ENCODE measurements around the gene WWC2. TPM values are rescaled to one million over a fixed set of nuclear protein-coding genes. Genes with fewer than 3 reads are reported as not detected.

Gene WWC2
- total RNA-seq, 1 donor from 2014 or later: 0.47 TPM

DNA sequence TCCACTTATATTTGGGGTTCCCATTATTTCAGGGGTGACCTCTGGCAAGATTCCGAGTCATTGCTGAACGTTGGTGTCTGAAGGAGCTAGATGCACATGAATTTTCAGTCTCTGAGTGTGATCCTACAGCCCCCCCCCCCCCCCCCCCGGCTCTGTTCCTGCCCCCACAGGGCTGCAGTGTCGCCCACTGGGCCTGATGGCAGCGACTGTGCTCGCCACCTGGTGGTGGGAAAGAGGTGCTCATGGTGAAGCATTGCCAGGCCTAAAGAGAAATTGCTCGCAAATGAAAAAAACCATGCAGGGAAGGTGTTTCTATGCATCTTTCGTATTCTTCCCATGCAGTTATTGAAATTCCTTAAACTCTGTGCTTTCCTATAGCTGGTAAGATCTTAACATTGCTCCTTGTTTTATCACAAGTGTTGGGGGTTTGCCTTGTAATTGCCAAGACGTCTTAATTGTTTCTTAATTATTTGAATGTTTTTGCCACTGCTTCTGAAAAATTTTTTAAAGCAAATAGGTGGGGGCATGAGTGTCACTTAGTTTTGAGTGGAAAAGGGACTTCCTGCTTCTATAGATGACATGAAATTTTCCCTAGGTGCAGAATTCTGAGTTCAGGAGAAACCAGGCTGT is 157.8 kb downstream of the WWC2 start:
- Mint-ChIP-seq H3K27ac (no peak overlapping the region), H3K27me3 (peaks cover 6% of the 10 kb centered on the region), H3K4me1 (no peaks in the 10 kb centered on the region), H3K4me3 (no peak overlapping the region), H3K36me3 (ENCODE audit: low read depth) (no peaks in the 10 kb centered on the region), H3K9me3 (no peaks in the 10 kb centered on the region)
- ATAC-seq (ENCODE audit: low read depth) (peak; percentile 50), DNase-seq (no peak)
- CTCF ChIA-PET: interaction anchor here (0.6 to 1.5 kb wide), 4 partner anchors 182 to 317 kb away, joined by 3 to 4 read pairs (median 3); no protein-coding TSS in a partner anchor
- POLR2A ChIA-PET: no interaction called here
- TF ChIP-seq, protein P1, sequence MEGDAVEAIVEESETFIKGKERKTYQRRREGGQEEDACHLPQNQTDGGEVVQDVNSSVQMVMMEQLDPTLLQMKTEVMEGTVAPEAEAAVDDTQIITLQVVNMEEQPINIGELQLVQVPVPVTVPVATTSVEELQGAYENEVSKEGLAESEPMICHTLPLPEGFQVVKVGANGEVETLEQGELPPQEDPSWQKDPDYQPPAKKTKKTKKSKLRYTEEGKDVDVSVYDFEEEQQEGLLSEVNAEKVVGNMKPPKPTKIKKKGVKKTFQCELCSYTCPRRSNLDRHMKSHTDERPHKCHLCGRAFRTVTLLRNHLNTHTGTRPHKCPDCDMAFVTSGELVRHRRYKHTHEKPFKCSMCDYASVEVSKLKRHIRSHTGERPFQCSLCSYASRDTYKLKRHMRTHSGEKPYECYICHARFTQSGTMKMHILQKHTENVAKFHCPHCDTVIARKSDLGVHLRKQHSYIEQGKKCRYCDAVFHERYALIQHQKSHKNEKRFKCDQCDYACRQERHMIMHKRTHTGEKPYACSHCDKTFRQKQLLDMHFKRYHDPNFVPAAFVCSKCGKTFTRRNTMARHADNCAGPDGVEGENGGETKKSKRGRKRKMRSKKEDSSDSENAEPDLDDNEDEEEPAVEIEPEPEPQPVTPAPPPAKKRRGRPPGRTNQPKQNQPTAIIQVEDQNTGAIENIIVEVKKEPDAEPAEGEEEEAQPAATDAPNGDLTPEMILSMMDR (IDR thresholded peaks at IDR 0.05): no peak
- intact Hi-C loops (cut with micrococcal nuclease): loop anchor here (1.0 kb wide), 2 partner anchors 184 to 319 kb away; no protein-coding TSS in a partner anchor

DNA sequence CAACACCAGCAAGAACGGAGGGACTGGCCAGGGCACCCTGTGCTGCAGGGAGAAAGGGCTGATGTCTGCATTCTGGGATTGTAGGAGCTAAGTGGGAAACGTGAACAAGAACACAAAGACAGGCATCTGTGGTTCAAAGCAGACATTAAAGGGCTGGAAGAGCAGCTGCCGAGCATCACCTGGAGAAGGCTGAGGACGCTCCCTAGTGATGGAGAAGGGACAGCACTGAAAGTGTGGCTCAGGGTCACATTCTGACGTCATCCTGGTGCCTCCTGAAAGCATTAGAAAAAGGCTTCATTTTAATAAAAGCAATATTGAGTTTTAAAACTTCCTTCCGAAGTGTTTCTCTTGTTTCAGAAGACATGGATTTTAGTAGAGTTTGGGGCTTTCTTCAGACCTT is 158.8 kb downstream of the WWC2 start:
- no peak for ATAC-seq (ENCODE audit: low read depth)
- TF ChIP-seq, protein P1 (IDR thresholded peaks at IDR 0.05): no peak
- Mint-ChIP-seq H3K4me1 (no peaks in the 10 kb centered on the region), H3K4me3 (no peak overlapping the region), H3K27ac (no peak overlapping the region), H3K36me3 (ENCODE audit: low read depth) (no peaks in the 10 kb centered on the region), H3K9me3 (no peaks in the 10 kb centered on the region), H3K27me3 (peaks cover 6% of the 10 kb centered on the region)
- no peak for DNase-seq
- ChIA-PET CTCF (interaction anchor here (0.6 to 1.0 kb wide), 2 partner anchors 32 to 184 kb away, joined by 3 read pairs; no protein-coding TSS in a partner anchor), POLR2A (no interaction called here)
- intact Hi-C loops (cut with micrococcal nuclease): loop anchor here (1.0 kb wide), 1 partner anchor 185 kb away; no protein-coding TSS in a partner anchor

DNA sequence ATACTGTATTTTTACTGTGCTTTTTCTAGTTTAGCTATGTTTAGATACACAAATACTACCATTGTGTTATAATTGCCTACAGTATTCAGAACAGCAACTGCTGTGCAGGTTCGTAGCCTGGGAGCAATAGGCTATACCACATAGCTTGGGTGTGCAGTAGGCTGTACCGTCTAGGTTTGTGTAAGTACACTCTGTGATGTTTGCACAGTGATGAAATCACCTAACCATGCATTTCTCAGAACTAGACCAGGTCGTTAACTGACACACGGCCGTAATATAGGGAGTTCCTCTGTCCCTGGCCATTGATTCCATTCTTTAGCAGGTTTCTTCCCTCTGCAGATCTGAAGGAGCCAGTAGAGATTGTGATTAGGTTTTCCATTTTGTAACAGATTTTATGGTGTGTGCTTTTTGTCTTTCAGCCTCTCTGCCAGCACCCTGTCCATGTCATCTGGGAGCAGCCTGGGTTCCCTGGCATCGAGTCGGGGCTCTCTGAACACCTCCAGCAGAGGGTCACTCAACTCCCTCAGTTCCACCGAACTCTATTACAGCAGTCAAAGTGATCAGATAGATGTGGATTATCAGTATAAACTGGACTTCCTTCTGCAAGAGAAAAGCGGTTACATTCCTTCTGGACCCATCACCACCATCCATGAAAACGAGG is 161.6 kb downstream of the WWC2 start:
- POLR2A ChIA-PET: no interaction called here
- CTCF ChIA-PET: interaction anchor here (0.9 to 1.6 kb wide), 5 partner anchors 10 to 335 kb away, joined by 3 to 12 read pairs (median 5); no protein-coding TSS in a partner anchor
- TF ChIP-seq, protein P1 (IDR thresholded peaks at IDR 0.05): no peak
- Mint-ChIP-seq H3K27ac (no peak overlapping the region), H3K27me3 (peaks cover 6% of the 10 kb centered on the region), H3K4me3 (no peak overlapping the region), H3K9me3 (no peaks in the 10 kb centered on the region), H3K36me3 (ENCODE audit: low read depth) (no peaks in the 10 kb centered on the region), H3K4me1 (no peaks in the 10 kb centered on the region)
- intact Hi-C loops (cut with micrococcal nuclease): no loop called here
- no peak for DNase-seq
- no peak for ATAC-seq (ENCODE audit: low read depth)

DNA sequence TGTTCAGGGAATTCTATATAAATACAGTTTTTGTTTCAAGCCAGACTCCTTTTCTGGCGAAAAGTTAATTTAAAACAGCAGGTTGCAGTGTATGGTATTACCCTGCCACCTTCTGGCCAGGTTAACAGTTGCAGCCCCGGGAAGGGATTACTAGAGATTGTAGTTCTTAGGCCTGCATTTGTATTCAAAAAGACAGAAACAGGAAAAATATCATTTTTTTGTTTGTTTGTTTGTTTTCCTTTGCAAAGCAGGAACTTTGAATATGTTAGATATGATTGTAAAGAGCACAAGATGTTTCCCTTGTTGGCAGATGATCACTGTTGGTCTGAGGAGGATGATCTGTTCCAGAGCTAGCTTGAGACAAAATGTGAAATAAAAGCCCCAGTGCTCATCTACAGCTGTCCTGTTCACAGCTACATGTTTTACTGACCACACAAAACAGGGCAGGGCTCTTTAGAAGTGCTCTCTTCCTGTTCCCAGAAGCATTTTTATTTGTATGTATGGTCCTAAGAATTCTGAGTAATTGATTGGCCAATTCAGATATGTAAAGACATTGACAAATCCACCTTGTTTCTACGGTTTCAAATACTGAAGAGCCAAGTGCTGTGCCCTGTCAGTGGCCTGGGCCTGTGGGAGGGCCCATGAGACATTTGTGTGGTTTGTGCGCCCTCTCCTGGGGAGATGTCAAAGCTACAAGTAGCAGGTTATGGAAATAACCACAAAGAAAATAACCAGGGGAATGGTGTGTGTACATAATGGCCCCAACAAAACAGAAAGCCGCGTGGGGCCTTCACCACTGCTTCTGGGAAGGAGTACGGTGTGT is 163.1 kb downstream of the WWC2 start:
- Mint-ChIP-seq H3K27ac (no peak overlapping the region), H3K4me1 (no peaks in the 10 kb centered on the region), H3K9me3 (no peaks in the 10 kb centered on the region), H3K4me3 (no peak overlapping the region), H3K36me3 (ENCODE audit: low read depth) (no peaks in the 10 kb centered on the region), H3K27me3 (peaks cover 6% of the 10 kb centered on the region)
- TF ChIP-seq, protein P1 (IDR thresholded peaks at IDR 0.05): peak; percentile 78
- ChIA-PET POLR2A (no interaction called here), CTCF (interaction anchor here (0.6 to 3.0 kb wide), 8 partner anchors 25 to 783 kb away, joined by 3 to 29 read pairs (median 3); no protein-coding TSS in a partner anchor)
- intact Hi-C loops (cut with micrococcal nuclease): loop anchor here (1.0 to 2.0 kb wide), 5 partner anchors 137 to 784 kb away; no protein-coding TSS in a partner anchor
- ATAC-seq (ENCODE audit: low read depth): peak; percentile 73
- DNase-seq: no peak
